ENCODE results near the gene MAPK8IP1. TPM values are rescaled to one million over a fixed set of nuclear protein-coding genes. Genes with fewer than 3 reads are reported as not detected.
A peak's percentile ranks its signal among the peaks of the same experiment; 100 is the strongest.

Gene MAPK8IP1
- total and polyA plus RNA-seq, 2 experiments from 2014 or later = 5.9 to 39.4 TPM

- H2AFZ ChIP-seq = no peak overlapping the region
- H3K9me3 Mint-ChIP-seq = no peaks in the 10 kb centered on the region
- ATAC-seq (no peak), DNase-seq (ENCODE audit: low spot score) (no peak)
- TF ChIP-seq, protein P1, sequence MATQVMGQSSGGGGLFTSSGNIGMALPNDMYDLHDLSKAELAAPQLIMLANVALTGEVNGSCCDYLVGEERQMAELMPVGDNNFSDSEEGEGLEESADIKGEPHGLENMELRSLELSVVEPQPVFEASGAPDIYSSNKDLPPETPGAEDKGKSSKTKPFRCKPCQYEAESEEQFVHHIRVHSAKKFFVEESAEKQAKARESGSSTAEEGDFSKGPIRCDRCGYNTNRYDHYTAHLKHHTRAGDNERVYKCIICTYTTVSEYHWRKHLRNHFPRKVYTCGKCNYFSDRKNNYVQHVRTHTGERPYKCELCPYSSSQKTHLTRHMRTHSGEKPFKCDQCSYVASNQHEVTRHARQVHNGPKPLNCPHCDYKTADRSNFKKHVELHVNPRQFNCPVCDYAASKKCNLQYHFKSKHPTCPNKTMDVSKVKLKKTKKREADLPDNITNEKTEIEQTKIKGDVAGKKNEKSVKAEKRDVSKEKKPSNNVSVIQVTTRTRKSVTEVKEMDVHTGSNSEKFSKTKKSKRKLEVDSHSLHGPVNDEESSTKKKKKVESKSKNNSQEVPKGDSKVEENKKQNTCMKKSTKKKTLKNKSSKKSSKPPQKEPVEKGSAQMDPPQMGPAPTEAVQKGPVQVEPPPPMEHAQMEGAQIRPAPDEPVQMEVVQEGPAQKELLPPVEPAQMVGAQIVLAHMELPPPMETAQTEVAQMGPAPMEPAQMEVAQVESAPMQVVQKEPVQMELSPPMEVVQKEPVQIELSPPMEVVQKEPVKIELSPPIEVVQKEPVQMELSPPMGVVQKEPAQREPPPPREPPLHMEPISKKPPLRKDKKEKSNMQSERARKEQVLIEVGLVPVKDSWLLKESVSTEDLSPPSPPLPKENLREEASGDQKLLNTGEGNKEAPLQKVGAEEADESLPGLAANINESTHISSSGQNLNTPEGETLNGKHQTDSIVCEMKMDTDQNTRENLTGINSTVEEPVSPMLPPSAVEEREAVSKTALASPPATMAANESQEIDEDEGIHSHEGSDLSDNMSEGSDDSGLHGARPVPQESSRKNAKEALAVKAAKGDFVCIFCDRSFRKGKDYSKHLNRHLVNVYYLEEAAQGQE (IDR thresholded peaks at IDR 0.05; ENCODE audit: unreplicated experiment) = no peak
- TF ChIP-seq POLR2AphosphoS5 (IDR thresholded peaks at IDR 0.05; ENCODE audit: low read depth) = no peak
- TF ChIP-seq, protein P2, sequence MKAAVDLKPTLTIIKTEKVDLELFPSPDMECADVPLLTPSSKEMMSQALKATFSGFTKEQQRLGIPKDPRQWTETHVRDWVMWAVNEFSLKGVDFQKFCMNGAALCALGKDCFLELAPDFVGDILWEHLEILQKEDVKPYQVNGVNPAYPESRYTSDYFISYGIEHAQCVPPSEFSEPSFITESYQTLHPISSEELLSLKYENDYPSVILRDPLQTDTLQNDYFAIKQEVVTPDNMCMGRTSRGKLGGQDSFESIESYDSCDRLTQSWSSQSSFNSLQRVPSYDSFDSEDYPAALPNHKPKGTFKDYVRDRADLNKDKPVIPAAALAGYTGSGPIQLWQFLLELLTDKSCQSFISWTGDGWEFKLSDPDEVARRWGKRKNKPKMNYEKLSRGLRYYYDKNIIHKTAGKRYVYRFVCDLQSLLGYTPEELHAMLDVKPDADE (IDR thresholded peaks at IDR 0.05) = no peak
- H3K27me3 ChIP-seq (ENCODE audit: insufficient read depth) = no peaks in the 10 kb centered on the region
- no peak overlapping the region; the same call in 1 of the 2 replicates for H3K27ac Mint-ChIP-seq
- H3F3A ChIP-seq (replicated peaks; ENCODE audit: low read depth) = 0 out of 2 replicates have a peak, but pooled peaks cover 3% of the 10 kb centered on the region
- no peaks in the 10 kb centered on the region for H3K79me2 ChIP-seq (replicated peaks; ENCODE audit: insufficient read depth)
- no peak overlapping the region for H3K4me3 ChIP-seq
- H3K4me1 ChIP-seq (ENCODE audit: insufficient read depth) = no peaks in the 10 kb centered on the region
- H4K20me1 ChIP-seq (replicated peaks; ENCODE audit: insufficient read depth) = no peaks in the 10 kb centered on the region
- H3K36me3 Mint-ChIP-seq (ENCODE audit: low read depth) = peaks cover 7% of the 10 kb centered on the region; the same call in 2 of the 3 replicates
- H3K4me1 Mint-ChIP-seq = peaks cover 9% of the 10 kb centered on the region; the same call in 2 of the 3 replicates
- no peak overlapping the region for H3K4me2 ChIP-seq
- H3K27ac ChIP-seq (ENCODE audit: low read depth) = peak overlapping the region; percentile 30
- H3K27me3 Mint-ChIP-seq (ENCODE audit: insufficient read depth, low read depth, poor library complexity) = no peaks in the 10 kb centered on the region
- H3K36me3 ChIP-seq (ENCODE audit: insufficient read depth) = 0 out of 2 replicates have a peak, but pooled peaks cover 9% of the 10 kb centered on the region
- H3K4me3 Mint-ChIP-seq = no peak overlapping the region
- H3K9me2 ChIP-seq (ENCODE audit: insufficient read depth) = no peaks in the 10 kb centered on the region
Measured at GRCh38 chr11:45942381-45942780, 56.9 kb downstream of the MAPK8IP1 start.

GRCh38 chr11:45945397-45945999, 60.0 kb downstream of the MAPK8IP1 start:
- no peaks in the 10 kb centered on the region for H4K20me1 ChIP-seq (replicated peaks; ENCODE audit: insufficient read depth)
- peaks cover 14% of the 10 kb centered on the region; the same call in 2 of the 3 replicates for H3K36me3 Mint-ChIP-seq (ENCODE audit: low read depth)
- H3K27me3 ChIP-seq (ENCODE audit: insufficient read depth) = no peaks in the 10 kb centered on the region
- 0 out of 2 replicates have a peak overlapping the region, but pooled peaks have one; percentile 39 for H3K27ac ChIP-seq (ENCODE audit: low read depth)
- H2AFZ ChIP-seq = no peak overlapping the region
- H3K4me1 ChIP-seq (ENCODE audit: insufficient read depth) = no peaks in the 10 kb centered on the region
- 0 out of 2 replicates have a peak overlapping the region, but pooled peaks have one; percentile 10 for H3K27ac Mint-ChIP-seq
- H3K9me2 ChIP-seq (ENCODE audit: insufficient read depth) = no peaks in the 10 kb centered on the region
- no peaks in the 10 kb centered on the region for H3K79me2 ChIP-seq (replicated peaks; ENCODE audit: insufficient read depth)
- H3K4me2 ChIP-seq = no peak overlapping the region
- DNase-seq (ENCODE audit: low spot score) (no peak), ATAC-seq (no peak)
- H3K4me1 Mint-ChIP-seq = no peaks in the 10 kb centered on the region
- peaks cover 9% of the 10 kb centered on the region; the same call in 1 of the 2 replicates for H3K36me3 ChIP-seq (ENCODE audit: insufficient read depth)
- no peak overlapping the region for H3K4me3 Mint-ChIP-seq
- H3K4me3 ChIP-seq = no peak overlapping the region
- 0 out of 2 replicates have a peak, but pooled peaks cover 3% of the 10 kb centered on the region for H3F3A ChIP-seq (replicated peaks; ENCODE audit: low read depth)
- H3K9me3 Mint-ChIP-seq = no peaks in the 10 kb centered on the region
- TF ChIP-seq POLR2AphosphoS5 (IDR thresholded peaks at IDR 0.05; ENCODE audit: low read depth) (no peak), EZH2phosphoT487 (IDR thresholded peaks at IDR 0.05; ENCODE audit: unreplicated experiment) (no peak), ZNF114 (CRISPR knock-in tag; IDR thresholded peaks at IDR 0.05) (no peak), CREB1 (CRISPR knock-in tag; IDR thresholded peaks at IDR 0.05; ENCODE audit: low read depth) (no peak), NANOG (IDR thresholded peaks at IDR 0.05; ENCODE audit: borderline replicate concordance) (no peak), ZNF331 (CRISPR knock-in tag; IDR thresholded peaks at IDR 0.05; ENCODE audit: low read depth) (no peak), EZH2 (IDR thresholded peaks at IDR 0.05; ENCODE audit: low read depth, unreplicated experiment) (no peak), STAT1 (IDR thresholded peaks at IDR 0.05; ENCODE audit: unreplicated experiment) (no peak)
- TF ChIP-seq, protein P1 (IDR thresholded peaks at IDR 0.05; ENCODE audit: unreplicated experiment) = no peak
- TF ChIP-seq, protein P3, sequence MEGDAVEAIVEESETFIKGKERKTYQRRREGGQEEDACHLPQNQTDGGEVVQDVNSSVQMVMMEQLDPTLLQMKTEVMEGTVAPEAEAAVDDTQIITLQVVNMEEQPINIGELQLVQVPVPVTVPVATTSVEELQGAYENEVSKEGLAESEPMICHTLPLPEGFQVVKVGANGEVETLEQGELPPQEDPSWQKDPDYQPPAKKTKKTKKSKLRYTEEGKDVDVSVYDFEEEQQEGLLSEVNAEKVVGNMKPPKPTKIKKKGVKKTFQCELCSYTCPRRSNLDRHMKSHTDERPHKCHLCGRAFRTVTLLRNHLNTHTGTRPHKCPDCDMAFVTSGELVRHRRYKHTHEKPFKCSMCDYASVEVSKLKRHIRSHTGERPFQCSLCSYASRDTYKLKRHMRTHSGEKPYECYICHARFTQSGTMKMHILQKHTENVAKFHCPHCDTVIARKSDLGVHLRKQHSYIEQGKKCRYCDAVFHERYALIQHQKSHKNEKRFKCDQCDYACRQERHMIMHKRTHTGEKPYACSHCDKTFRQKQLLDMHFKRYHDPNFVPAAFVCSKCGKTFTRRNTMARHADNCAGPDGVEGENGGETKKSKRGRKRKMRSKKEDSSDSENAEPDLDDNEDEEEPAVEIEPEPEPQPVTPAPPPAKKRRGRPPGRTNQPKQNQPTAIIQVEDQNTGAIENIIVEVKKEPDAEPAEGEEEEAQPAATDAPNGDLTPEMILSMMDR (conservative IDR thresholded peaks at IDR 0.05; ENCODE audit: low read depth in 2 of 2) = no peak
- no peaks in the 10 kb centered on the region for H3K27me3 Mint-ChIP-seq (ENCODE audit: insufficient read depth, low read depth, poor library complexity)
